Gastroesophageal sphincter (tissue), 3 donors: ENCODE measurements around the gene LRCH3.

Experiments used
- CTCF ChIP-seq, 4 experiments: fragments of 200-600 bp in 2 of 4; fragments of 450-650 bp in 2 of 4; sonication (generic) in 1 of 4; IDR thresholded peaks; one replicate each; pipeline ENCODE4 v1.5.1; 2017 to 2019; ENCODE audit warnings: antibody characterized with exemption in 4 of 4, mild to moderate bottlenecking in 2 of 4, moderate library complexity in 2 of 4
- EP300 ChIP-seq: sonication (generic); formaldehyde crosslinking; IDR thresholded peaks from one replicate; pipeline ENCODE4 v1.6.1; 2017; ENCODE audit warnings: antibody characterized with exemption, mild to moderate bottlenecking
- POLR2A ChIP-seq, 2 donors: fragments of 450-650 bp; IDR thresholded peaks; one replicate each; pipeline ENCODE4 v1.6.1; 2017; ENCODE audit warnings: antibody characterized with exemption in 2 of 2, mild to moderate bottlenecking in 2 of 2, moderate library complexity in 1 of 2
- POLR2AphosphoS5 ChIP-seq: sonication (generic); formaldehyde crosslinking; IDR thresholded peaks from one replicate; pipeline ENCODE4 v1.6.1; 2017; ENCODE audit warnings: antibody characterized with exemption

- no peak for TF ChIP-seq POLR2A (IDR thresholded peaks at IDR 0.05)
- no peak for TF ChIP-seq CTCF (IDR thresholded peaks at IDR 0.05)
- TF ChIP-seq EP300, result no peak
- TF ChIP-seq POLR2AphosphoS5, result no peak
These were observed 121.9 kb downstream of the LRCH3 start for GRCh38 chr3:197912741-197913476.
